ENCODE measurements around the gene TPK1.
A peak's percentile ranks its signal among the peaks of the same experiment; 100 is the strongest.

Gene TPK1

GRCh38 chr7:144518360-144518759 is 317.5 kb downstream of the TPK1 start:
- DNase-seq, result no peak

GRCh38 chr7:144517749-144518148 is 318.1 kb downstream of the TPK1 start:
- DNase-seq, result no peak

- DNase-seq, result no peak
Measured at GRCh38 chr7:144516729-144517525, 318.9 kb downstream of the TPK1 start.

DNA sequence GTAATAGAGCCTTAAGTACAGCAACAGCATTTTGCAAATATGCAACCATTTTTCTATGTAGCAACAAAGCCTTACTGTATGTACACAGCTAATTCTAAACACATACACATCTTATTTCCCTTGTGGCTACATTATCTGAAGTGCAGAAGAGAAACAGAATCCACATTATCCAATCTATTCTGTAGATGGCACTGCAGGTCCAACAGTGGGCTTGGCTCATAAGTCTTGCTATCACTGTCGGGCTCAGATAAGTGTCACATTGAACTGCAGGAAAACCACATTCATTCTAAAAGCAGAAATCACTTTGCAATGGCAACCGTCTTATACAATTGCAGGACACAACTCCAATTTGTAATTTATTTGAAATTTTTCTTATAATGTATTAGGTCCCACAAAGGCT is 322.5 kb downstream of the TPK1 start:
- DNase-seq, result peak; percentile 1

- DNase-seq, result no peak
Measured at GRCh38 chr7:144510621-144511020, 325.2 kb downstream of the TPK1 start.

GRCh38 chr7:144508702-144509101 is 327.2 kb downstream of the TPK1 start:
- no peak for DNase-seq

GRCh38 chr7:144503215-144503614 is 332.6 kb downstream of the TPK1 start:
- DNase-seq, result no peak

- no peak for DNase-seq
Measured at GRCh38 chr7:144500225-144500624, 335.6 kb downstream of the TPK1 start.

GRCh38 chr7:144497282-144497681 is 338.6 kb downstream of the TPK1 start:
- no peak for DNase-seq

DNA sequence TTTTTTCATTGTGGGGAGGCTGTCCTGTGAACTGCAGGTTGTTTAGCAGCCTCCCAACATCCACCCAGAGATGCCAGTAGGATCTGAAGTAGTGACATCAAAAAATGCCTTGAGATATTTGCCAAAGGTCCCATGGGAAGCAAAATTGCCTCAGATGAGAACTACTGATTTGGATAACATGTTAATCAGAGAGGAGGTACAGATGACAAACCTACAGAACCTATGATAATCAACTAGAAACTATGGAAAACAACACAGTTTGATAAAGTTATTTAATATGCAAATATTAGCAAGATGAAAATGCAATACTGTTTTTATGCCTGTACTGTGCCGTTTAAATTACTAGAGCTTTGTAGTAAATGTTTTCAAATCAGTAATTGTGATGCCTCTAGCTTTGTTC is 341.5 kb downstream of the TPK1 start:
- no peak for DNase-seq

DNA sequence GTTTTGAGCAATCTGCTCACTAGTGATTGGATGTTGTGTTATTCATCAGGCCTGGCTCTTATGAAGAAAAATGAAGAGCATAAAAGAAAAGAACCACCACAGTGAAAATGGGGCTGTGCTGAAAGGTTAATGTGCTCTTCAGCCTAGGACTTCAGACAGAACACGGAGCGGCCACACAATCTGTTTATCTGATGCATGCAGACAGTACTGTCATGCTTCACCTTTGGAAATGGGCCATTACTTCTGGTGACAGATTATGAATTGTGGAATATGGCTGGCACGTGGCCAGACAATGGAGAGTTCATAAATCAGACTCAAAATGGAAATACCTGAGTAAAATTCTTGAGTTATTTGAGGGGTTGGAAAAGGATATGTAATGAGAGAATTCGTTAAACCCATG is 346.3 kb downstream of the TPK1 start:
- DNase-seq, result no peak

GRCh38 chr7:144488977-144489376 is 346.9 kb downstream of the TPK1 start:
- DNase-seq, result no peak

DNA sequence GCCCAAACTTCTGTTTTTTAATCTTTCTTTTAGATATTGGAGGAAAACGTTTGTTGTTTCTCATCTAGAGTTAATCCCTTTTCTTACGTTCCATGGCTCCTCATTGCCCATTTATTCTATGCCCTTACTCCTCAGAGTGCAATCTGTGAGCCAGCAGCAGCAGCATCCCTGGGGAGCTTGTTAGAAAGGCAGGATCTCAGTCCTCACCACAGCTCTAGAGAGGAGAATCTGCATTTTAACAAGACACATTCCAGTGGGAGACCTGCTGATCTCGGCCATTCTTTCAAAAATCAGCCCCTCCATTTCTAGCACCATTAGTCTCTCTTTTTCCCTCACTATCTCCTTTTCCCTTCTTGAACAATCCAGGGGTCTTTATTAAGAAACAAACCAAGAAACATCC is 348.0 kb downstream of the TPK1 start:
- no peak for DNase-seq

GRCh38 chr7:144484445-144484844 is 351.4 kb downstream of the TPK1 start:
- DNase-seq, result no peak

- DNase-seq, result no peak
Measured at GRCh38 chr7:144483189-144483588, 352.7 kb downstream of the TPK1 start.

DNA sequence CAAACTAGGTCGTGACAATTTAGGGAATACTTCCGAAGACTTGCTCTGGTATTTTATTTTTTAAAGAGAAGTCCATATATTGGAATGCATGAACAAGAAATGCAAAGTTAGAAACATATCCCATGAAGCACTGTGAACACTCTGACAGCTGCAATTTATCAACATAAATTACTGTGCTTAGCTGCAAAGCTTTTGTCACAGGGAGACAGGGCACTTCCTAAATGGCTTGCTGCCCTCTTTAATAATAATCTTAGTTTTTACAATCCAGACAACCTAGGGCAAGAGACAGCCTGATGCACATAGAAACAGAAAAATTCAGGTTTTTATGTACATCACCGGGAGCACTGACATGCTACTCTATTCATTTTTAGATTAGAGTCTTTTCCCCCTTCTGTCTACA is 354.0 kb downstream of the TPK1 start:
- no peak for DNase-seq

- no peak for DNase-seq
Measured at GRCh38 chr7:144477348-144477747, 358.5 kb downstream of the TPK1 start.

- DNase-seq, result no peak
Measured at GRCh38 chr7:144474800-144475615, 360.8 kb downstream of the TPK1 start.

- DNase-seq, result no peak
Measured at GRCh38 chr7:144474363-144474762, 361.5 kb downstream of the TPK1 start.

DNA sequence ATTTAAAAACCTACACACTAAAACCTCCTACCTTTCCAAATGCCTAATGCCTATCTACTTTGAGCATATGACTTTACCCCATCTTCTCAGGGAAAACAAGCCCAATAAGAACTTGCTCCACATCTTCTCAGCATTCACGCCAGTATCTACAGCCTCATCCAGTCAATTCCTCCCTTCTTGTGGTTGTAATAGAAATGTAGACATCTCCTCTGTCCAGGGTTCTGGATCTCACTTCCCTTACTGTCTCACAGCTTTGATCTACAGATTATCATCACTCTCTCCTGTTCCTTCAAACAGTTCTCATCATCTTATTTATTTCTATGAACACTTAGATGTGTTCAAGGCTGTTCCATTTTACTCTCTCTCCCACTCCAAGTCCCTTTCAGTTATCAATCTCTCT is 361.9 kb downstream of the TPK1 start:
- DNase-seq, result no peak

- DNase-seq, result no peak
Measured at GRCh38 chr7:144470078-144470477, 365.8 kb downstream of the TPK1 start.

GRCh38 chr7:144468990-144469732 is 366.7 kb downstream of the TPK1 start:
- no peak for DNase-seq

DNA sequence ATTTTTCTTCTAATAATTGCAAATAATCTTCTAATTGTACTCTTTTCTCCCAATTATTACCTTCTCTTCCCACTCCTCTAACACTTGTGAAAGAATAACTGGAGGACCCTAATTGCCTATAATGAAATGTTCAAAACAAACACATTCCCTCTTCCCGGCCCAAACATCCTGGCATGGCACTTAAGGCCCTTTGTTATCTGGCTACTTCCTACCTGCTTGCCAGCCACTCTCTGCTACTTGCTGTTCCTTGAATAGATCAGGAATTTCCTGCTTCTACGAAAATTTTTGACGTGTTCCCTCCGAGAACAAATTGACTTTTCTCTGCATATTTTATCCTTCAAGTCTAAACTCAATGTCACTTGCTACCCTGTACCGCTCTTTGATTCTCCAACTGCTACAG is 376.2 kb downstream of the TPK1 start:
- no peak for DNase-seq

- DNase-seq, result no peak
Measured at GRCh38 chr7:144455040-144455404, 380.8 kb downstream of the TPK1 start.

All from NCI-H146 (cell line).